Measurements from ENCODE around the gene TPRG1L.

TPRG1L gene

GRCh38 chr1:3594706-3595377, 30.0 kb upstream of the TPRG1L start:
- no peak for DNase-seq

DNA sequence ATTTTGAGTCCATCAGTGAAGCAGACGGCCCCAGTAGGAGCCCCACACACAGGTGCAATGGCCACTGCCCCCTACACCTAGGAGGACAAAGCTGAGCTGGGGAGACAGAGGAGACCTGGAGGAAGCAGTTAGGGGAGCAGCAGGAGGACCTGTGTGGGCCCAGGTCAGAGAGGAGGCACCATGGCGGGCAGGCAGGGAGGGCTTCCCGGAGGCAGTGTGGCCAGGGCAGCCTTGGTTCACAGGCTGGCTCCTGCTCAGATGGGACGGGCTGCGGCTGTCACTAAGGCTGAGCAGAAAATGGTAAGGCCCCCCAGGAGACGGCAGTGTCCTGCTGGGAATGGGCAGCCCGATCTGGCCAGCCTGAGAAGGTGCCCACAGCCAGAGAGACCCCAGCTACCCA, 28.9 kb upstream of the TPRG1L start:
- no peak for DNase-seq

DNA sequence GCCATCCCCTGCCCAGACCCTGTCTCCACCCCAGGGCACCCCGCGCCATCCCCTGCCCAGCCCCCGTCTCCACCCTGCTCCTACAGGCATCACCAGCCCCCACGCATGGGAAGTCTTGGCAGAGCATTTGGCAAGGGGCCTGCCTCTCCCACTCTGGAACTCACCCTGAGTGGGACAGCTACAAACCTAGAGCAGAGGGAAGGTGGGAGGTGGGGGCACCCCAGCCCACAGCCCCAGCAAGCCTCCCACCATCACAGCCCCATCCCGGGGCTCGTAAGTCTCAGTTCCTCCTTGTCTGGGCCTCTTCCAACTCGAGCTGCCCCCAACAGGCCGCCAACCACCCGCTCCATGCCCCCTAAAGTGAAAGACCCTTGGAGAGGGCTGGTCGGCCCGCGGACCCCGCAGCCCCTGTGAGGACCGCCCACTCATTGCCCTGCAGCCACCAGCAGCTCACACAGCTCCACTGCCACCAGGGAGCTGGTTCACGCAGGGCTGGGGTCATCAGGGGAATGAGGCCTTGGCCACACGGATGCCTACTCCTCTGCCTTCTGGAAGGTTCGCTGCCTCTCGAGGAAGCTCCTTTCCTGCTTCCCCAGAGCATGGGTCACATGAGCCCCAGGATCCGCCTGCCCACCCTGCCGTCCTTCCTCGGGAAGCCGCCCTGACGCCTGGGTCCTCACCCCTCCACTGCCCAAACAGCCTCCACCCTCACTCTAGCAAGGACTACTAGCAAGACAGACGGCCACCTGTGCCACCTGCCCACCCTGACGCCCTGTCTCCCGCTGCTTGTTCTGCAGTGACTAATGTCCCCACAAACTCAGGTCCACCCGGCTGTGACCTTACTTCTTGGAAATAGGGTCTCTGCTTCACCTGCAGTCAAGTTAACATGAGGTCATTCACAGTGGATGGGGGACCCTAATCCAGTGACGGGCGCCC, 27.9 kb upstream of the TPRG1L start:
- no peak for DNase-seq

DNA sequence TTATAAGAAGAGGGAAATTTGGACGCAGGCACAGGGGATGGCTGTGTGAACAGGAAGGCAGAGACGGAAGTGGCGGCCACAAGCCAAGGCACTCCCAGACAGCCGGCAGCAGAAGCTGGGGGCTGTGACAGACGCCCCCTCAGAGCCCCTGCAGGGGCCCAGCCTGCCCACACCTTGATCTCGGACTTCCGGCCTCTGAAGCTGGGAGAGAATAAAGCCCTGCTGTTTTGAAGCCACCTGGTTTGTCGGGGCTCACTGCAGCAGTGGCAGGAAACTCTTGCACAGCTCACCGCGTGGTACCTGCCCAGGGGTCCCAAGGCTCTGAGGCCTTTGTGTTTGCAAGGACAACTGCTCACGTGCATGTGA, 27.2 kb upstream of the TPRG1L start:
- no peak for DNase-seq

GRCh38 chr1:3598051-3598491, 26.7 kb upstream of the TPRG1L start:
- no peak for DNase-seq

- DNase-seq, result no peak
Observed at GRCh38 chr1:3598522-3599285, 26.1 kb upstream of the TPRG1L start.

DNA sequence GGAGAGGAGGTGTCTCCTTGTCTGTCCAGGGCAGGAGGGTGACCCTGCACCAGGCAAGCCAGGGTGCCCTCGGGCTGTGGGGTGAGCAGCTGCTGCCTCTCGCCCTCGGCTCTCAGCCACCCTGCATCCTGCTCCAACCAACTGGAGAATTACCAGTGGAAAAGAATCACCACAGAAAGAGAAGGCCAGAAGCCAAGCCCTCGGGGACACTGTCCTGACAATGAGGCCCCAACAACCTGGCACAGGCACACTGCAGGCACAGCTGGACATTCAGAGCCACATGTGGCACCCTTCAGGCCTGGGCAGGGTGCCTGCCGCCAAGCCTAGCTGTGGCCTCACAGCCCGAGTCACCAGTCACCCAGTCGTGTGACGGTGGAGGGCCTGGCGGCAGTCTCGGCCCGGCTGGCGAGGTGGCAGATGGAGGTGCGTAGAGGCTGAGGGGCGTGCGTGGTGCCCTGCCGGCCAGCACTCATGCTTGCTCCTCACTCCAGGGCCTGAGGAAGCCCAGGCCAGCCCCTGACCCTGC, 25.5 kb upstream of the TPRG1L start:
- no peak for DNase-seq

DNA sequence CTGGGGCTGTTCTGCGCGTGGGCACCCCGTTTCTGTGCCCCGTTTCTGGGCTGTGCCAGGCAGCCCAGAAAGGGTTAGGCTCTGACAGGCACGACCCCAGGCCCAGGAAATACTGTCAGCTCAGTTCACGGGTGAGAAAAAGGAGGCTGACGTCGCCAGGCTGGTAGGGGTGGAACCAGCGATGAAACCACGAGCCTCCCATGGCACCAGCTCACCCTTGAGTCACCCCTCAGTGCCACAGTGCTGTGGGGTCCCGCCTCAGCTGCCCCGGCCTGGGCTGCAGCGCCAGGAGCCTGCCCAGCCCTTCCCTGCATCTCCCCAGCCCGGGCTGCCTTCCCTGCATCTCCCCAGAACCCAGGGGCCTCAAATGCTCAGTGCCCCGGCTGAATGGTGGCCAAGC, 25.0 kb upstream of the TPRG1L start:
- no peak for DNase-seq

- no peak for DNase-seq
Observed at GRCh38 chr1:3600354-3600753, 24.5 kb upstream of the TPRG1L start.

- DNase-seq, result no peak
Observed at GRCh38 chr1:3601743-3602142, 23.1 kb upstream of the TPRG1L start.

DNA sequence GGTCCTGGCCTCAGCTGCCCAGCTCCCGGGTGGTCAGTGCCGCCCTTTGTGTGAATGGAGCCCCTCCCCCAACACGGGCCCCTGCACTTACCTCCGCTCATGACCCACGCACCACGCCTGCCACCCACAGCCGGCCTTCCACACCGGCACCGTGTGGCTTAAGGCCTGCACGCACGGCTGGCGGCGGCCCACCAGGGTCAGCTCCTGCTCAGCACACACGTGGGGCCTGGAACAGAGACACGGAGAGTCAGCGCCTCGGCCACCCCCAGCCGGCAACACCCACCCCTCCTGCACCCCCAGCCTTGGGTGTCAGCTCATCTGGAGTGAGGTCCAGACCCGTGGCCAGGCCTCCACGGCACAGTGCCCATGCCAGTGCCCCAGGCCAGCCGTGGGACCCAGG, 22.4 kb upstream of the TPRG1L start:
- no peak for DNase-seq

GRCh38 chr1:3603156-3603555, 21.7 kb upstream of the TPRG1L start:
- DNase-seq, result no peak

DNA sequence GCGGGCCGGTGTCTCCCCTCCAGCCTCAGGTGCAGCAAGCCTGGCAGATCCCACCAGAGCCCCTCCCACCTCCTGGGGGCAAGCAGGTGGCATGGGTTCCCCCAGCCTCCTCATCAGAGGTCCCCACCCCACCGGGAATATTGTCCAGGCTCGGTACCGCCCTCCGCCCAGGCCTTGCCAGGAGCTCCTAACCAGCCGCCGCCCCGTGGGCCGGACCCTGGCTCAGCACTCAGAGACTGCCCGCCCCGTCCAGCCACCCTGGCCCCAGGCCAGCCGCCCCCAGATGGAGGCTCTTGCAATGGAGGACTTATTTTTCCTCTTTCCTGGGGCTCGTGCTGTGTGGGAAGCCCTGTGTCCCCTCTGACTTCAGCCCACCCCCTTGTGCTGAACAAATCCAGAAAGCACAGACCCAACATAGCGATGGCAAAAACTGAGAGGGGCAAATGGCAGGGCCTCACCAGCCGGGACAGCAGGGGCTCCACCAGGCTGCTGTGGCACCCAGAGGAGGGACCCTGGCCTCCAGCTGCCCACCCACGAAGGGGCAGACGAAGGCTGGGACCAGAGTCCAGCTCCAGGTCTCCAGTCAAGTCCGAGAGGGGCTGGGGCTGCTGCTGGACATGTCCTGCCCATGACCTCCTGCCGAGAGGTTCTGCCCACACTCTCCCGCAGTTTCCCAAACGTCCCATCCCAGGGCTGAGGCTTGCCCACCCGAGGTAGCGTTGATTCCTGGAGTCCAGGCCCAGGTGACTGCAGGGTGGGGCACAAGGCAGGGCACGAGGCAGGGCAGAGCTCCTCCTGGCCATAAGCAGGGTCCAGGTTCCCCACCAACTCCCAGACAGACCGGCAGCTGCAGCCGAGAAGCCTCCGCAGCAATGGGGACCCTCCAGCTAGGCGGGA, 21.0 kb upstream of the TPRG1L start:
- DNase-seq, result no peak

DNA sequence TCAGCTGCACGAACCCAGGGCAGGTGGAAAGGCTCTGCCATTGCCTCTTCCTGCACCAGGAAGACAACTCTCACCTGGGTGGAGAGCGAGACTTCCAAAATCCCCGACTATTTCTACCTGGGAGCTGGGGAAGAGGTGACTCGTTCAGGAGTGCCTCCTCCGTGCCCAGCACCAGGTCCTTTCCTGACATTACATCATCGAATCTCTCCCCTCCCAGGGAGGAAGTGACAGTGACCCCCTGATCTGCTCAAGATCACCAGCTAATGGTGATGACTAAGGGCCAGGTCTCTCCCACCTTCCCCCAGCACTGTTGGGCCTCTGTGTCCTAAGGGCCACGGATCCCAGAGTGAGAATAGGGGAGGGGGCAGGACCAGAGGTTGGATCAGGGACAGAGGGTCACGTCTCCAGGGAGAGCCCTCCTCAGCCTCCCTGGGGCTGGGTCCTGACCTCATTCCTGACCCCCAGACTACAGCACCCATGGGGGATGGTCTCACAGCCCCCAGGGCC, 20.3 kb upstream of the TPRG1L start:
- DNase-seq, result no peak

DNA sequence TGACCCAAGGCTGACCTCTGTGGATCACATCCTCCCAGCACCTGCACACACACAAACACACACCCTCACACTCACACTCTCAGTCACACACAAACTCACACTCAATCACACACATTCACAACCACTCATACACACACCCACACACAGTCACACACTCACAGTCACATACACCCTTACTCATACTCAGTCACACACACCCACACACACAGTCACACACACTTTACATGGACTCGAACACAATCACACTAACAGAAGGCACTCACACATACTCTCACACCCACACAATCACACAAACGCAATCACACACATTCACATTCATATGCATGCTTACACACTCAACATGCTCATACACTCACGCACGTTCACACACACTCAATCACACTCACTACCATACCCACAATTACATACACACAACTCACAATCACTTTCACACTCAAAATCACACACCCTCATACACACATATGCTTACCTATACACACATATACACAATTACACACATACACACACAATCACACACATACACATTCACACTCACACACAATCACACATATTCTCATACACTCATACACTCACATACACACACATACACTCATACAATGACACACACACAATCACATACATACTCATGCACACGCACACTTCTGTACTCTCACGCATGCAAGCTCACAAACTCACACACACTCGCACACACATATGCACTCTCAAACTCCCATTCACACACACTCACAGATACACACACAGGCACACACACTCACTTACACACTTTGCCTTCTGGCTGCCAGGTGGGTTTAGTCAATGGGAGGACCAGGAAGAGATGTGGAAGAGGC, 19.6 kb upstream of the TPRG1L start:
- no peak for DNase-seq

- no peak for DNase-seq
Observed at GRCh38 chr1:3606779-3607702, 17.8 kb upstream of the TPRG1L start.

DNA sequence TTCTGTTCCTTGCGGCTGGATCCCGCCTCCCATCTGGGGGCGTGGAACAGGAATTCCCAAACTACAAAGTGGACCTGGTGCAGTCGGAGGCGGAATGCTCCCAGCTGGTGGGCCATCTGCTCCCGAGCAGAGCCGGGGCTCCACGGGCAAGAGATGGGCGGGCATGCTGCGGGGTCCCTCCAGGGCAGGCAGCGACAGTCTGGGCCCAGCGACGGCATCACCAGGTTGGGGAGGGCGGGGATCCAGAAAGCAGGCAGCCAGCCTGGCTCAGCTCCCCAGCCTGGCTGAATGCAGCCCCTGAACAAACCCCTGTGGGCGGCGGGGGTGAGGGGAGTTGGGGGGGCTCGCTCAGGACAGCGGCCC, 17.1 kb upstream of the TPRG1L start:
- no peak for DNase-seq

- DNase-seq, result no peak
Observed at GRCh38 chr1:3608154-3608553, 16.7 kb upstream of the TPRG1L start.

GRCh38 chr1:3609016-3609768, 15.6 kb upstream of the TPRG1L start:
- no peak for DNase-seq

All from effector CD8-positive, alpha-beta T cell (primary cell).